Tibial artery (tissue), 4 donors: ENCODE data around the gene LEKR1.
"Not testable (repeated sequence)": the region's sequence is repeated elsewhere in the genome, so short reads cannot be mapped to it uniquely, and the experiment has no call there.

Experiments
- DNase-seq, 2 donors: peaks; one replicate each; pipeline ENCODE4 v3.0.0-alpha.2; 2019
- H3K27ac ChIP-seq, 2 donors: fragments of 200-600 bp; sonication (generic) in 1 of 2; 1 replicate in 1 of 2; 2 replicates in 1 of 2; pipeline ENCODE4 v1.5.1; 2018 to 2019; ENCODE audit warnings: mild to moderate bottlenecking in 1 of 2
- H3K27me3 ChIP-seq, 2 donors: fragments of 200-600 bp; sonication (generic) in 1 of 2; one replicate each; pipeline versions ENCODE4 v1.5.1 to v1.6.0; 2016 to 2019
- H3K36me3 ChIP-seq, 3 donors: fragments of 200-600 bp; sonication (generic) in 2 of 3; one replicate each; pipeline ENCODE4 v1.5.1; 2016 to 2019; ENCODE audit warnings: mild to moderate bottlenecking in 2 of 3
- H3K4me1 ChIP-seq, 4 donors: fragments of 200-600 bp; sonication (generic) in 2 of 4; 1 replicate in 3 of 4; 2 replicates in 1 of 4; pipeline ENCODE4 v1.5.1; 2016 to 2019
- H3K4me3 ChIP-seq, 2 donors: fragments of 200-600 bp; sonication (generic) in 1 of 2; 1 replicate in 1 of 2; 2 replicates in 1 of 2; pipeline ENCODE4 v1.5.1; 2018 to 2019; ENCODE audit warnings: mild to moderate bottlenecking in 2 of 2
- H3K9me3 ChIP-seq, 3 donors: fragments of 200-600 bp; sonication (generic) in 1 of 3; one replicate each; pipeline ENCODE4 v1.5.1; 2016 to 2019
- intact Hi-C: fragments of 100-400 bp; cut with DNase I; formaldehyde crosslinking; loops from one replicate; pipeline ENCODE4 v1.15.0; 2023; ENCODE audit warnings: low total_unique reads
- TF ChIP-seq, protein P1 (sequence below), 2 experiments: fragments of 200-600 bp in 1 of 2; fragments of 450-650 bp in 1 of 2; IDR thresholded peaks; one replicate each; pipeline ENCODE4 v1.5.1; 2017 to 2019; ENCODE audit warnings: antibody characterized with exemption in 2 of 2, mild to moderate bottlenecking in 1 of 2, moderate library complexity in 1 of 2

Gene LEKR1

GRCh38 chr3:156964577-156964976, 138.4 kb downstream of the LEKR1 start:
- no peak for DNase-seq
- intact Hi-C loops = no loop called here

GRCh38 chr3:156966349-156966748, 140.2 kb downstream of the LEKR1 start:
- H3K36me3 ChIP-seq, intact Hi-C loops, DNase-seq, H3K27ac ChIP-seq, H3K9me3 ChIP-seq, H3K4me3 ChIP-seq, H3K27me3 ChIP-seq, H3K4me1 ChIP-seq: not testable (repeated sequence)

More at GRCh38 chr3:156964577-156964976, 138.4 kb downstream of the LEKR1 start:
- Histone ChIP-seq H3K9me3 (peaks cover 0 to 9% (median 0%) of the 10 kb centered on the region in 3 donors), H3K36me3 (no peaks in the 10 kb centered on the region), H3K4me1 (no peaks in the 10 kb centered on the region), H3K27ac (no peak overlapping the region), H3K27me3 (no peaks in the 10 kb centered on the region), H3K4me3 (no peak overlapping the region)
- TF ChIP-seq, protein P1, sequence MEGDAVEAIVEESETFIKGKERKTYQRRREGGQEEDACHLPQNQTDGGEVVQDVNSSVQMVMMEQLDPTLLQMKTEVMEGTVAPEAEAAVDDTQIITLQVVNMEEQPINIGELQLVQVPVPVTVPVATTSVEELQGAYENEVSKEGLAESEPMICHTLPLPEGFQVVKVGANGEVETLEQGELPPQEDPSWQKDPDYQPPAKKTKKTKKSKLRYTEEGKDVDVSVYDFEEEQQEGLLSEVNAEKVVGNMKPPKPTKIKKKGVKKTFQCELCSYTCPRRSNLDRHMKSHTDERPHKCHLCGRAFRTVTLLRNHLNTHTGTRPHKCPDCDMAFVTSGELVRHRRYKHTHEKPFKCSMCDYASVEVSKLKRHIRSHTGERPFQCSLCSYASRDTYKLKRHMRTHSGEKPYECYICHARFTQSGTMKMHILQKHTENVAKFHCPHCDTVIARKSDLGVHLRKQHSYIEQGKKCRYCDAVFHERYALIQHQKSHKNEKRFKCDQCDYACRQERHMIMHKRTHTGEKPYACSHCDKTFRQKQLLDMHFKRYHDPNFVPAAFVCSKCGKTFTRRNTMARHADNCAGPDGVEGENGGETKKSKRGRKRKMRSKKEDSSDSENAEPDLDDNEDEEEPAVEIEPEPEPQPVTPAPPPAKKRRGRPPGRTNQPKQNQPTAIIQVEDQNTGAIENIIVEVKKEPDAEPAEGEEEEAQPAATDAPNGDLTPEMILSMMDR (IDR thresholded peaks at IDR 0.05) = no peak

GRCh38 chr3:156973954-156974353, 147.8 kb downstream of the LEKR1 start:
- H3K4me3 ChIP-seq = no peak overlapping the region
- H3K9me3 ChIP-seq = no peaks in the 10 kb centered on the region
- H3K27me3 ChIP-seq = no peaks in the 10 kb centered on the region
- TF ChIP-seq, protein P1 (IDR thresholded peaks at IDR 0.05) = no peak
- no peak overlapping the region for H3K27ac ChIP-seq
- DNase-seq = no peak
- H3K36me3 ChIP-seq = no peaks in the 10 kb centered on the region
- intact Hi-C loops = no loop called here
- H3K4me1 ChIP-seq = no peaks in the 10 kb centered on the region

DNA sequence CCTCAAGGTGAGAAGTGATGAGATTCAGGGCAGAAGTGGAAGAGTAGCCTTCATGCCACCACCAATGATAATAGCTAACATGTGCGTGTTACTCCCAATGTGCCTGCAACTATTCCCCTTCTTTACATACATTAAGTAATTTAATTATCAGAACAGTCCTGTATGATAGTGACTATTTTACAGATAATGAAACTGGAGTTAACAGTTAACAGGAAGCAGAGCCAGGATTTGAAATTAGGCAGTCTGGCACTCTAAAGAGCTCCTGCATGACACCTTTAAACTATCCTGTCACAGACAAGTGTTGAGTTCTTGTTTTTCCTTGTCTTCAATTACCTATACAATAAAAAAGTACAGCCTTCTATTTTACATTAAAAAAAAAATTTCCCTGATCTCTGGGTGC, 148.8 kb downstream of the LEKR1 start:
- intact Hi-C loops = no loop called here
- H3K9me3 ChIP-seq = no peaks in the 10 kb centered on the region
- H3K4me3 ChIP-seq = no peak overlapping the region
- H3K36me3 ChIP-seq = no peaks in the 10 kb centered on the region
- TF ChIP-seq, protein P1 (IDR thresholded peaks at IDR 0.05) = no peak
- H3K27me3 ChIP-seq = no peaks in the 10 kb centered on the region
- DNase-seq = no peak
- no peaks in the 10 kb centered on the region for H3K4me1 ChIP-seq
- H3K27ac ChIP-seq = no peak overlapping the region

- no peak overlapping the region for H3K27ac ChIP-seq
- H3K27me3 ChIP-seq = no peaks in the 10 kb centered on the region
- intact Hi-C loops = no loop called here
- TF ChIP-seq, protein P1 (IDR thresholded peaks at IDR 0.05) = no peak
- H3K4me1 ChIP-seq = no peaks in the 10 kb centered on the region
- DNase-seq = no peak
- H3K4me3 ChIP-seq = no peak overlapping the region
- H3K9me3 ChIP-seq = no peaks in the 10 kb centered on the region
- H3K36me3 ChIP-seq = no peaks in the 10 kb centered on the region
Measured at GRCh38 chr3:156975721-156976120, 149.6 kb downstream of the LEKR1 start.

DNA sequence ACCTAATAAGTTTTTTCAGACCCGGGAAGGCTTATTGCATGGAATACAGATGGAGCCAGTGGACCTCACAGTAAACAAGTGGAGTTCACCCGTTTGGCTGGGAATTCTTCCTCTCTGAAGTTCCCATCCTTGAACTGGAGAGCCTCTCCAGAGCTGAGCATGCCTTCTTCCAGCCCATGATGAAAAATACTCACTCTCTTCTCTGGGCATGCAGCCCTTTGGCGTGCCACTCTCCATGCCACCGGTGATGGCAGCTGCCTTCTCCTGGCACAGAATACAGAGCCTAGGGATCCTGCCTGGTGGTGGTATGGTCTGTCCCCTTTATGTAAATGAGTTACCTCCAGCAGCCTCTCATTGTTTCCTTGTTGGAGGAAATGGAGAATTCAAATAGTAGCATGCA, 150.8 kb downstream of the LEKR1 start:
- no peaks in the 10 kb centered on the region for H3K4me1 ChIP-seq
- H3K27me3 ChIP-seq = no peaks in the 10 kb centered on the region
- H3K27ac ChIP-seq = no peak overlapping the region
- H3K9me3 ChIP-seq = no peaks in the 10 kb centered on the region
- TF ChIP-seq, protein P1 (IDR thresholded peaks at IDR 0.05) = no peak
- H3K4me3 ChIP-seq = no peak overlapping the region
- no peaks in the 10 kb centered on the region for H3K36me3 ChIP-seq
- no peak for DNase-seq
- intact Hi-C loops = no loop called here
